ENCODE data around the gene DSCAM.

DNA sequence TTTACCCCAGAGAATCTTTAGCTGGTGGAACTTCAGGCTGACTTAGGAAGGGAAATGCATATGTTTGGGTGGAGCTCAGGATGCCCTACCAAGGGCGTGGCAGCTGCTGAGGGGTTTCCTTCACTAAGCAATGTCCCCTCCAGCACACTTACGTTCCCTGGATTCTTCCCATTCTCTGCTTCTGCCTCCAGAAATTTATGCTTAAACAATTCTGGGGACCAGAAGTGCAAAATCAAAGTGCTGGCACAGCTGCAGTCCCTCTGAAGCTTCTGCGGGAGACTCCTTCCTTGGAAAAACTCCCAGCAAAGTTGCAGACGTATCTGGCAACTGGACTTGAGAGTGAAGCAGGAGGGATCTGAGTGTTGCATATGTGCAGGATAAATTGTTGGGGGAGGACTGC, 576.9 kb downstream of the DSCAM start:
- TF ChIP-seq, protein P1, sequence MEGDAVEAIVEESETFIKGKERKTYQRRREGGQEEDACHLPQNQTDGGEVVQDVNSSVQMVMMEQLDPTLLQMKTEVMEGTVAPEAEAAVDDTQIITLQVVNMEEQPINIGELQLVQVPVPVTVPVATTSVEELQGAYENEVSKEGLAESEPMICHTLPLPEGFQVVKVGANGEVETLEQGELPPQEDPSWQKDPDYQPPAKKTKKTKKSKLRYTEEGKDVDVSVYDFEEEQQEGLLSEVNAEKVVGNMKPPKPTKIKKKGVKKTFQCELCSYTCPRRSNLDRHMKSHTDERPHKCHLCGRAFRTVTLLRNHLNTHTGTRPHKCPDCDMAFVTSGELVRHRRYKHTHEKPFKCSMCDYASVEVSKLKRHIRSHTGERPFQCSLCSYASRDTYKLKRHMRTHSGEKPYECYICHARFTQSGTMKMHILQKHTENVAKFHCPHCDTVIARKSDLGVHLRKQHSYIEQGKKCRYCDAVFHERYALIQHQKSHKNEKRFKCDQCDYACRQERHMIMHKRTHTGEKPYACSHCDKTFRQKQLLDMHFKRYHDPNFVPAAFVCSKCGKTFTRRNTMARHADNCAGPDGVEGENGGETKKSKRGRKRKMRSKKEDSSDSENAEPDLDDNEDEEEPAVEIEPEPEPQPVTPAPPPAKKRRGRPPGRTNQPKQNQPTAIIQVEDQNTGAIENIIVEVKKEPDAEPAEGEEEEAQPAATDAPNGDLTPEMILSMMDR (IDR thresholded peaks at IDR 0.05 in 4 of 5, conservative IDR thresholded peaks at IDR 0.05 in 1 of 5), result no peak
- no peak for TF ChIP-seq POLR2A (IDR thresholded peaks at IDR 0.05)
